GM12878 (cell line): ENCODE measurements around the gene TKFC. TPM values are rescaled to one million over a fixed set of nuclear protein-coding genes. Genes with fewer than 3 reads are reported as not detected.

Experiments used
- ATAC-seq: fragments of 200-7000 bp; cut with Tn5 transposase; 3 replicates; pipeline ENCODE4 v1.9.1; 2020; ENCODE audit warnings: mild to moderate bottlenecking, moderate library complexity
- BruUV-seq: library from RNA; stranded (reverse); fragments of 400-500 nt; replicated peaks from 2 replicates; lab custom pipeline; 2021; lab: Mats Ljungman, UMichigan
- CTCF ChIA-PET: fragments of 300-600 bp; sonication (Branson Sonifier 250); formaldehyde crosslinking; extraction: SDS; loops from one replicate; lab custom pipeline; 2021; ENCODE audit warnings: inconsistent platforms; lab: Yijun Ruan, JAX
- POLR2A ChIA-PET: fragments of 350-600 bp; formaldehyde crosslinking; extraction: SDS; loops from one replicate; lab custom pipeline; 2021; ENCODE audit warnings: inconsistent platforms; lab: Charles Lee
- RAD21 ChIA-PET: fragments of 300-600 bp; sonication (Branson Sonifier 250); formaldehyde crosslinking; loops from one replicate; lab custom pipeline; 2023; ENCODE audit warnings: antibody characterized with exemption; ENCODE audit not compliant: unreplicated experiment; lab: Charles Lee
- SMC1A ChIA-PET: fragments of 300-600 bp; sonication (Branson Sonifier 250); formaldehyde crosslinking; loops from one replicate; lab custom pipeline; 2023; ENCODE audit not compliant: unreplicated experiment, uncharacterized antibody; lab: Charles Lee
- DNase-seq: peaks from one replicate; pipeline ENCODE4 v3.0.0-alpha.2; 2011; ENCODE audit warnings: low read depth, low spot score
- FAIRE-seq: peaks from 3 replicates; lab custom pipeline; 2011; peaks lifted over from hg19 to GRCh38; lab: Jason Lieb, UNC
- H2AFZ ChIP-seq: 2 replicates; pipeline ENCODE4 v1.6.0; 2011; ENCODE audit warnings: low read depth, low read length, control low read depth; ENCODE audit not compliant: control insufficient read depth
- H3K27ac ChIP-seq: 2 replicates; pipeline ENCODE4 v1.5.1; 2011; ENCODE audit warnings: control low read depth; ENCODE audit not compliant: control insufficient read depth, insufficient read depth
- H3K27me3 ChIP-seq, 2 experiments: replicated peaks in 1 of 2; 2 replicates each; pipeline versions ENCODE4 v1.6.0 to v1.6.1; 2011; ENCODE audit warnings: low read length in 1 of 2; ENCODE audit not compliant: control insufficient read depth in 2 of 2, insufficient read depth in 2 of 2
- H3K36me3 ChIP-seq, 2 experiments: 2 replicates each; pipeline ENCODE4 v1.5.1; 2011; ENCODE audit warnings: low read length in 1 of 2; ENCODE audit not compliant: control insufficient read depth in 2 of 2, insufficient read depth in 2 of 2
- H3K4me1 ChIP-seq: 2 replicates; pipeline ENCODE4 v1.6.1; 2011; ENCODE audit warnings: mild to moderate bottlenecking, low read length, moderate library complexity, mixed read lengths; ENCODE audit not compliant: control insufficient read depth, insufficient read depth
- H3K4me2 ChIP-seq: 2 replicates; pipeline ENCODE4 v1.6.0; 2011; ENCODE audit warnings: control low read depth; ENCODE audit not compliant: control insufficient read depth, insufficient read depth
- H3K4me3 ChIP-seq: fragments of 200-600 bp; sonication (generic); 2 replicates; pipeline ENCODE4 v1.5.1; 2016
- H3K79me2 ChIP-seq: 2 replicates; pipeline ENCODE4 v1.6.0; 2011; ENCODE audit warnings: low read length; ENCODE audit not compliant: control insufficient read depth, insufficient read depth
- H3K9ac ChIP-seq: 2 replicates; pipeline ENCODE4 v1.8.0; 2011; ENCODE audit warnings: low read length, control low read depth, mixed read lengths; ENCODE audit not compliant: control insufficient read depth, insufficient read depth
- H3K9me3 ChIP-seq: replicated peaks from 3 replicates; pipeline ENCODE4 v1.5.1; 2011; ENCODE audit warnings: mild to moderate bottlenecking, low read length; ENCODE audit not compliant: control insufficient read depth, insufficient read depth
- H4K20me1 ChIP-seq: 2 replicates; pipeline ENCODE4 v1.6.0; 2011; ENCODE audit not compliant: control insufficient read depth, insufficient read depth
- BHLHE40 ChIP-seq, 2 experiments: fragments of 450-650 bp in 1 of 2; IDR thresholded peaks; 2 replicates each; pipeline ENCODE4 v1.6.1; 2011 to 2017; ENCODE audit warnings: low read depth in 2 of 2, borderline replicate concordance in 1 of 2, improper control_type of control experiment in 1 of 2, low read length in 1 of 2, mild to moderate bottlenecking in 1 of 2
- CTCF ChIP-seq, 3 experiments: IDR thresholded peaks in 2 of 3; conservative IDR thresholded peaks in 1 of 3; 2 replicates each; pipeline ENCODE4 v1.5.1; 2011; ENCODE audit warnings: low read depth in 3 of 3, low read length in 3 of 3, mild to moderate bottlenecking in 3 of 3, control low read depth in 2 of 3, moderate library complexity in 2 of 3, inconsistent platforms in 1 of 3, mixed read lengths in 1 of 3; ENCODE audit not compliant: control insufficient read depth in 2 of 3, insufficient read depth in 1 of 3; ENCODE audit errors: extremely low read depth in 1 of 3
- GABPA ChIP-seq: IDR thresholded peaks from 2 replicates; pipeline ENCODE4 v1.6.1; 2014; ENCODE audit warnings: antibody characterized with exemption, low read depth, mild to moderate bottlenecking, inconsistent platforms
- MYB ChIP-seq: fragments of 150-350 bp; IDR thresholded peaks from 2 replicates; pipeline ENCODE4 v1.6.1; 2014; ENCODE audit warnings: mild to moderate bottlenecking, low read depth, low read length, borderline replicate concordance
- RB1 ChIP-seq: fragments of 450-650 bp; formaldehyde crosslinking; IDR thresholded peaks from 2 replicates; pipeline ENCODE4 v1.6.1; 2017; ENCODE audit warnings: mild to moderate bottlenecking, borderline replicate concordance
- RCOR1 ChIP-seq: conservative IDR thresholded peaks from 2 replicates; pipeline ENCODE4 v1.6.1; 2012; ENCODE audit warnings: low read depth, low read length, improper control_type of control experiment
- RELB ChIP-seq: fragments of 450-650 bp; IDR thresholded peaks from 2 replicates; pipeline ENCODE4 v1.6.1; 2017; ENCODE audit warnings: low read depth, mild to moderate bottlenecking, moderate library complexity
- SIN3A ChIP-seq: IDR thresholded peaks from 2 replicates; pipeline ENCODE4 v1.6.1; 2012; ENCODE audit warnings: low read depth, low read length, improper control_type of control experiment
- SREBF1 ChIP-seq: IDR thresholded peaks from 2 replicates; pipeline ENCODE4 v1.6.1; 2012; ENCODE audit warnings: mild to moderate bottlenecking, low read length
- SRF ChIP-seq, 2 experiments: IDR thresholded peaks; 2 replicates each; pipeline ENCODE4 v1.6.1; 2011; ENCODE audit warnings: low read depth in 2 of 2, low read length in 2 of 2, mild to moderate bottlenecking in 1 of 2, moderate library complexity in 1 of 2
- YBX1 ChIP-seq: fragments of 450-650 bp; IDR thresholded peaks from 2 replicates; pipeline ENCODE4 v1.6.1; 2016; ENCODE audit warnings: antibody characterized with exemption
- WGBS: methylation state at CpG from one replicate; pipeline ENCODE4 v1.1.6; 2016; ENCODE audit warnings: low lambda C conversion rate; ENCODE audit not compliant: insufficient replicate concordance, insufficient coverage; ENCODE audit errors: missing lambda C conversion rate; 5-methylcytosine and 5-hydroxymethylcytosine counted together
- in situ Hi-C: fragments of 300-500 bp; cut with MboI; formaldehyde crosslinking; loops from 9 replicates; pipeline ENCODE4 v1.14.3; 2018; ENCODE audit warnings: mixed read lengths
- intact Hi-C: fragments of 100-400 bp; cut with micrococcal nuclease; formaldehyde crosslinking; loops from one replicate; pipeline ENCODE4 v1.14.2; 2022; ENCODE audit not compliant: unreplicated experiment
- polyA plus RNA-seq, 11 experiments: library from polyadenylated mRNA; depleted of rRNA in 4 of 11; unstranded in 6 of 11; stranded (reverse) in 5 of 11; fragments of >200 nt; fragmentation: Nextera tagmentation in 4 of 11; fragmentation: Illumina TruSeq in 1 of 11; extraction: Ambion mirVana in 4 of 11; extraction: Trizol in 1 of 11; gene quantifications; 1 replicate in 1 of 11; 2 replicates in 10 of 11; pipeline versions ENCODE4 v1.2.1 to v1.2.3, GENCODE V29; 2011 to 2016; ENCODE audit warnings: inconsistent platforms in 2 of 11, missing spikeins in 2 of 11, low read depth in 1 of 11
- total RNA-seq, 4 experiments: library from RNA; depleted of rRNA in 3 of 4; stranded (reverse); fragments of >200 nt in 3 of 4; fragmentation: Illumina TruSeq in 1 of 4; extraction: Trizol in 1 of 4; gene quantifications; 2 replicates each; pipeline versions ENCODE4 v1.2.1 to v1.2.3, GENCODE V29; 2013 to 2021
- TF ChIP-seq, protein P1 (sequence below): fragments of 150-350 bp; IDR thresholded peaks from 2 replicates; pipeline ENCODE4 v1.6.1; 2014; ENCODE audit warnings: mild to moderate bottlenecking, low read depth, low read length

TKFC gene
- total and polyA plus RNA-seq, 10 of the 15 experiments (the other 5 are each of a cell fraction or from before 2014, with no cell fraction given), result 2.4 to 113 (median 59.0) TPM

DNA sequence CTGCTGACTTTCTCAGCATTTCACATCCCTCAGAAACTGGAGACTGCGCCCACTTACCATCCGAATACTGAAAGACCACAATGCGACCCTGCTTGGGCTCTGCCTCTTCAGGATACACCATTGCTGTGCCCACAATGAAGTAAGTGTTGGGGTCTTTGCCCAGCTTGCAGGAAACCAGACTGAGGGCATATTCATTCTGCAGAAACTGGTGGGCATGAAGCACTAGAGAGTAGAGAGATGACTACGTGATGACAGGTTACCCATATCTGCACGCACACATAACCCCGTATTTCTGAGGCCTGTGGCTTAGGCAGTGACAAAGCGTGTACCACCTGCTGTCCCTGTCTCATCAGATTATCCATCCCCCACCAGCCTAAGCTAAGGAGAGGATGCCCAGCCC, 23.3 kb upstream of the TKFC start:
- no peak for ATAC-seq
- no peak for DNase-seq
- no peaks in the 10 kb centered on the region for H3K4me1 ChIP-seq
- no peak for FAIRE-seq
- no peaks in the 10 kb centered on the region for H3K27me3 ChIP-seq
- no peak for TF ChIP-seq RCOR1
- TF ChIP-seq SREBF1, result no peak
- TF ChIP-seq SIN3A, result no peak
- no peak for TF ChIP-seq RB1
- TF ChIP-seq, protein P1, sequence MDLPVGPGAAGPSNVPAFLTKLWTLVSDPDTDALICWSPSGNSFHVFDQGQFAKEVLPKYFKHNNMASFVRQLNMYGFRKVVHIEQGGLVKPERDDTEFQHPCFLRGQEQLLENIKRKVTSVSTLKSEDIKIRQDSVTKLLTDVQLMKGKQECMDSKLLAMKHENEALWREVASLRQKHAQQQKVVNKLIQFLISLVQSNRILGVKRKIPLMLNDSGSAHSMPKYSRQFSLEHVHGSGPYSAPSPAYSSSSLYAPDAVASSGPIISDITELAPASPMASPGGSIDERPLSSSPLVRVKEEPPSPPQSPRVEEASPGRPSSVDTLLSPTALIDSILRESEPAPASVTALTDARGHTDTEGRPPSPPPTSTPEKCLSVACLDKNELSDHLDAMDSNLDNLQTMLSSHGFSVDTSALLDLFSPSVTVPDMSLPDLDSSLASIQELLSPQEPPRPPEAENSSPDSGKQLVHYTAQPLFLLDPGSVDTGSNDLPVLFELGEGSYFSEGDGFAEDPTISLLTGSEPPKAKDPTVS, result no peak
- no peak for TF ChIP-seq YBX1
- TF ChIP-seq SRF (IDR thresholded peaks at IDR 0.05; ENCODE audit: low read depth in 2 of 2, low read length in 2 of 2), result no peak
- no peak for TF ChIP-seq CTCF (IDR thresholded peaks at IDR 0.05 in 2 of 3, conservative IDR thresholded peaks at IDR 0.05 in 1 of 3; ENCODE audit: control insufficient read depth in 2 of 3, extremely low read depth in 1 of 3, insufficient read depth in 1 of 3, low read depth in 3 of 3, low read length in 3 of 3)
- no peak for TF ChIP-seq GABPA
- TF ChIP-seq BHLHE40 (IDR thresholded peaks at IDR 0.05; ENCODE audit: borderline replicate concordance in 1 of 2, low read depth in 2 of 2, low read length in 1 of 2), result no peak
- TF ChIP-seq RELB, result no peak
- no peak for TF ChIP-seq MYB
- TF ChIP-seq, all 136 proteins: peak for 0
- CTCF ChIA-PET, result interaction anchor here (1.0 to 1.8 kb wide), 4 partner anchors 22 to 84 kb away, joined by 3 read pairs; no protein-coding TSS in a partner anchor
- POLR2A ChIA-PET, result interaction anchor here (0.7 kb wide), 1 partner anchor 60 kb away, joined by 3 read pairs; no protein-coding TSS in a partner anchor
- intact Hi-C loops, result no loop called here
- Histone ChIP-seq H3K9me3 (no peaks in the 10 kb centered on the region), H4K20me1 (no peaks in the 10 kb centered on the region), H2AFZ (no peak overlapping the region), H3K36me3 (peaks cover 41 to 51% of the 10 kb centered on the region in 2 experiments), H3K27ac (no peak overlapping the region), H3K4me3 (no peak overlapping the region), H3K9ac (no peak overlapping the region), H3K79me2 (no peaks in the 10 kb centered on the region), H3K4me2 (no peak overlapping the region)
- WGBS, result 99% methylated on average over 7 of the region's 7 CpGs
- in situ Hi-C loops, result no loop called here
- RAD21 ChIA-PET, result no interaction called here
- SMC1A ChIA-PET, result interaction anchor here (0.9 to 2.0 kb wide), 4 partner anchors 8 to 76 kb away, joined by 3 to 5 read pairs (median 3); no protein-coding TSS in a partner anchor
- BruUV-seq, result no TSS peak
